ENCODE data around the gene HMOX2. TPM values are rescaled to one million over a fixed set of nuclear protein-coding genes. Genes with fewer than 3 reads are reported as not detected.

HMOX2 gene
- polyA plus RNA-seq, 1 donor (not counting 4 experiments of a cell fraction or from before 2014, with no cell fraction given), result 167 TPM

- H3K79me2 ChIP-seq (ENCODE audit: control insufficient read depth, insufficient read depth, low read length), result peaks cover 14% of the 10 kb centered on the region
- H4K20me1 ChIP-seq (ENCODE audit: control insufficient read depth, extremely low read depth, insufficient read depth, low read length), result no peaks in the 10 kb centered on the region
- H3K9me1 ChIP-seq (ENCODE audit: control insufficient read depth, extremely low read depth, insufficient read depth, low read length), result no peaks in the 10 kb centered on the region
- FAIRE-seq (no peak), DNase-seq (ENCODE audit: low read depth, low spot score) (no peak)
- H3K27me3 ChIP-seq (ENCODE audit: control insufficient read depth, extremely low read depth, insufficient read depth, low read length), result no peaks in the 10 kb centered on the region
- H3K9me3 ChIP-seq (ENCODE audit: control insufficient read depth, low read depth, low read length), result no peaks in the 10 kb centered on the region
- dilution Hi-C loops (cut with MboI; ENCODE audit: extremely low pct_ligation_motif_present, low sequenced_read_pairs), result no loop called here
- no peak overlapping the region for H3K27ac ChIP-seq (ENCODE audit: control insufficient read depth, insufficient read depth, low read length)
- peaks cover 12 to 16% of the 10 kb centered on the region in 2 experiments for H3K36me3 ChIP-seq (ENCODE audit: control insufficient read depth in 2 of 2, extremely low read depth in 1 of 2, insufficient read depth in 2 of 2, low read length in 2 of 2)
- H3K4me2 ChIP-seq (ENCODE audit: control insufficient read depth, extremely low read depth, insufficient read depth, low read depth, low read length), result no peak overlapping the region
- H3K4me1 ChIP-seq (ENCODE audit: control insufficient read depth, extremely low read depth, insufficient read depth, low read length), result peaks cover 15% of the 10 kb centered on the region
- H2AFZ ChIP-seq (ENCODE audit: control insufficient read depth, low read length), result no peak overlapping the region
- no peak overlapping the region for H3K4me3 ChIP-seq (ENCODE audit: control insufficient read depth in 2 of 3, extremely low read depth in 1 of 3, insufficient read depth in 2 of 3, low read depth in 1 of 3, low read length in 3 of 3)
- no peak for TF ChIP-seq CTCF (optimal IDR thresholded peaks at IDR 0.05 in 1 of 3, IDR thresholded peaks at IDR 0.05 in 1 of 3, conservative IDR thresholded peaks at IDR 0.05 in 1 of 3; ENCODE audit: extremely low read depth in 1 of 3, insufficient read depth in 2 of 3, low read length in 3 of 3)
- TF ChIP-seq EZH2 (IDR thresholded peaks at IDR 0.05; ENCODE audit: low read length), result no peak
- no peak overlapping the region for H3K9ac ChIP-seq (ENCODE audit: control insufficient read depth, extremely low read depth, insufficient read depth, low read length)
Measured at GRCh38 chr16:4468972-4469371, 7.2 kb upstream of the HMOX2 start.

GRCh38 chr16:4471869-4472268, 4.3 kb upstream of the HMOX2 start:
- dilution Hi-C loops (cut with MboI; ENCODE audit: extremely low pct_ligation_motif_present, low sequenced_read_pairs), result no loop called here
- Histone ChIP-seq H3K4me1 (ENCODE audit: control insufficient read depth, extremely low read depth, insufficient read depth, low read length) (peaks cover 20% of the 10 kb centered on the region), H2AFZ (ENCODE audit: control insufficient read depth, low read length) (no peak overlapping the region), H3K9ac (ENCODE audit: control insufficient read depth, extremely low read depth, insufficient read depth, low read length) (no peak overlapping the region), H4K20me1 (ENCODE audit: control insufficient read depth, extremely low read depth, insufficient read depth, low read length) (no peaks in the 10 kb centered on the region), H3K9me1 (ENCODE audit: control insufficient read depth, extremely low read depth, insufficient read depth, low read length) (no peaks in the 10 kb centered on the region), H3K27ac (ENCODE audit: control insufficient read depth, insufficient read depth, low read length) (no peak overlapping the region), H3K27me3 (ENCODE audit: control insufficient read depth, extremely low read depth, insufficient read depth, low read length) (no peaks in the 10 kb centered on the region), H3K9me3 (ENCODE audit: control insufficient read depth, low read depth, low read length) (no peaks in the 10 kb centered on the region), H3K4me3 (ENCODE audit: control insufficient read depth in 2 of 3, extremely low read depth in 1 of 3, insufficient read depth in 2 of 3, low read depth in 1 of 3, low read length in 3 of 3) (no peak overlapping the region), H3K4me2 (ENCODE audit: control insufficient read depth, extremely low read depth, insufficient read depth, low read depth, low read length) (no peak overlapping the region), H3K79me2 (ENCODE audit: control insufficient read depth, insufficient read depth, low read length) (peaks cover 25% of the 10 kb centered on the region), H3K36me3 (ENCODE audit: control insufficient read depth in 2 of 2, extremely low read depth in 1 of 2, insufficient read depth in 2 of 2, low read length in 2 of 2) (peaks cover 0 to 5% of the 10 kb centered on the region in 2 experiments)
- FAIRE-seq (no peak), DNase-seq (ENCODE audit: low read depth, low spot score) (no peak)
- TF ChIP-seq EZH2 (IDR thresholded peaks at IDR 0.05; ENCODE audit: low read length), result no peak
- TF ChIP-seq CTCF (optimal IDR thresholded peaks at IDR 0.05 in 1 of 3, IDR thresholded peaks at IDR 0.05 in 1 of 3, conservative IDR thresholded peaks at IDR 0.05 in 1 of 3; ENCODE audit: extremely low read depth in 1 of 3, insufficient read depth in 2 of 3, low read length in 3 of 3), result no peak
